Right lobe of liver (tissue), 4 donors: ENCODE measurements around the gene B4GALT6.

ENCODE experiments used
- CTCF ChIP-seq, 4 donors: fragments of 200-600 bp in 3 of 4; fragments of 450-650 bp in 1 of 4; IDR thresholded peaks; one replicate each; pipeline versions ENCODE4 v1.5.1 to v1.8.0; 2016 to 2022; ENCODE audit warnings: antibody characterized with exemption in 4 of 4, mild to moderate bottlenecking in 2 of 4
- POLR2A ChIP-seq: fragments of 450-650 bp; IDR thresholded peaks from one replicate; pipeline ENCODE4 v1.6.1; 2017; ENCODE audit warnings: antibody characterized with exemption, mild to moderate bottlenecking
- donor health status: DM: no; HTN: no; CAD: no.
- donor health status: DM: no; HTN: no; CAD: no.
- donor health status: DM: no; HTN: yes; CAD: no.

DNA sequence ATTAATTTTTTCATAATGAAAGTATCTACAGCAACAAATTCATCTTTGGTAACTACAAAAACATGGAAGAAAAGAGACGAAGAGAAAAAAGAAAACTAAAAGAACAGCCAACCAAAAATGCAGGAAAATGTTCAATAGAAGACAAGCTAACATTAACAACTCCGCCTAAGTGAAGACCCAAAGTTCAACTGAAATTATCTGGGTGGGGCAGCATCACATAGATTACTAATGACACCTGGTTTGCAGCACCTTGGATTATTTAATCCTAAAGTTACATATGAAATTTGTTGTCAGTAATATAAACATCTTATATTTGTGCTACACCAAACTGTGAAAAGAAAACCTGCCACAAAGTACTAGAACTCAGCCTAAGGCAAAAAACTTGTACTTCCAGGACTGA lies 14.8 kb downstream of the B4GALT6 start:
- TF ChIP-seq CTCF (IDR thresholded peaks at IDR 0.05) = no peak
- TF ChIP-seq POLR2A = no peak
